Right renal cortex interstitium (tissue), 3 donors: ENCODE data around the gene DEF6. TPM values are rescaled to one million over a fixed set of nuclear protein-coding genes. Genes with fewer than 3 reads are reported as not detected.
A peak's percentile ranks its signal among the peaks of the same experiment; 100 is the strongest.

Experiments
- DNase-seq, 3 donors: peaks; one replicate each; pipeline ENCODE4 v3.0.0-alpha.2; 2013; ENCODE audit warnings: low read depth in 3 of 3, low spot score in 2 of 3
- polyA plus RNA-seq, 3 donors: library from polyadenylated mRNA; unstranded; fragments of 120-200 nt; gene quantifications; one replicate each; pipeline ENCODE4 v1.2.1, GENCODE V29; 2013; ENCODE audit not compliant: insufficient read length in 3 of 3

The DEF6 gene
- polyA plus RNA-seq, 3 donors = 3.2 to 3.5 (median 3.3) TPM

- peak; percentile 88 to 93 (median 92) for DNase-seq
These were observed 44.9 kb downstream of the DEF6 start, which contains the start of gene PPARD for GRCh38 chr6:35342258-35343091. Gene PPARD, plus strand, starts transcription at chr6:35342558. Its CDS starts 68,530 bp downstream, at chr6:35411088.

- no peak for DNase-seq
These were observed 45.6 kb downstream of the DEF6 start for GRCh38 chr6:35343092-35343834.

- DNase-seq = no peak
These were observed 46.4 kb downstream of the DEF6 start for GRCh38 chr6:35343835-35344550.

GRCh38 chr6:35351422-35351821 is 53.8 kb downstream of the DEF6 start:
- DNase-seq = no peak

- DNase-seq = no peak
These were observed 55.1 kb downstream of the DEF6 start for GRCh38 chr6:35352735-35353134.

GRCh38 chr6:35354361-35355135 is 56.9 kb downstream of the DEF6 start:
- no peak for DNase-seq

- no peak for DNase-seq
These were observed 58.8 kb downstream of the DEF6 start for GRCh38 chr6:35356391-35356790.

- DNase-seq = no peak
These were observed 60.1 kb downstream of the DEF6 start for GRCh38 chr6:35357677-35358076.

GRCh38 chr6:35358086-35358485 is 60.5 kb downstream of the DEF6 start:
- DNase-seq = no peak

GRCh38 chr6:35359346-35359743 is 61.7 kb downstream of the DEF6 start:
- no peak for DNase-seq

- no peak for DNase-seq
These were observed 62.2 kb downstream of the DEF6 start for GRCh38 chr6:35359744-35360348.

- DNase-seq = no peak
These were observed 62.9 kb downstream of the DEF6 start for GRCh38 chr6:35360349-35361138.

GRCh38 chr6:35362200-35362599 is 64.6 kb downstream of the DEF6 start:
- DNase-seq = no peak

GRCh38 chr6:35363293-35363750 is 65.7 kb downstream of the DEF6 start:
- peak in 1 of 3 donors; percentile 58 for DNase-seq

GRCh38 chr6:35365594-35366203 is 68.1 kb downstream of the DEF6 start:
- DNase-seq = no peak

- DNase-seq = no peak
These were observed 68.6 kb downstream of the DEF6 start for GRCh38 chr6:35366204-35366596.

- no peak for DNase-seq
These were observed 70.0 kb downstream of the DEF6 start for GRCh38 chr6:35367646-35368037.

GRCh38 chr6:35368038-35368887 is 70.6 kb downstream of the DEF6 start:
- no peak for DNase-seq
